ENCODE measurements around the gene DUXB.

DNA sequence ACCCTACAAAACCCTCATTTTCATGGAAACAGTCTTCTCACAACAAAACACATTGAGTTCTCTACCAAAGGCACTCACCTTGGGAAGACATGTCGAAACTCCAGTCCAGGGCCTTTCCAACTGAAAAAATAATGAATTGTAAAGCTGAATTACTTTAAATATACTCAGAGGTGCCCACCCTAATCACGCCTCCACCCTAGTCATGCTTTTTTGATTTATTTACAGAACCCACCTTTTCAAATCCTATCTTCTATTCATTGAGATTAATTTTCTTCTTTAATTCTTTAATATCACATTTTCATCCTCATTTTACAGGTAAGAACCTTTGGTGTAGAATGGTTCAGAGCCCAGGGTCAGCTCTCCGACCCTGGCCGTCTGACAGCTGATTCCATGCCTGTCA is 24.4 kb downstream of the DUXB start, which contains the start of gene CPHXL2:
- TF ChIP-seq, protein P1, sequence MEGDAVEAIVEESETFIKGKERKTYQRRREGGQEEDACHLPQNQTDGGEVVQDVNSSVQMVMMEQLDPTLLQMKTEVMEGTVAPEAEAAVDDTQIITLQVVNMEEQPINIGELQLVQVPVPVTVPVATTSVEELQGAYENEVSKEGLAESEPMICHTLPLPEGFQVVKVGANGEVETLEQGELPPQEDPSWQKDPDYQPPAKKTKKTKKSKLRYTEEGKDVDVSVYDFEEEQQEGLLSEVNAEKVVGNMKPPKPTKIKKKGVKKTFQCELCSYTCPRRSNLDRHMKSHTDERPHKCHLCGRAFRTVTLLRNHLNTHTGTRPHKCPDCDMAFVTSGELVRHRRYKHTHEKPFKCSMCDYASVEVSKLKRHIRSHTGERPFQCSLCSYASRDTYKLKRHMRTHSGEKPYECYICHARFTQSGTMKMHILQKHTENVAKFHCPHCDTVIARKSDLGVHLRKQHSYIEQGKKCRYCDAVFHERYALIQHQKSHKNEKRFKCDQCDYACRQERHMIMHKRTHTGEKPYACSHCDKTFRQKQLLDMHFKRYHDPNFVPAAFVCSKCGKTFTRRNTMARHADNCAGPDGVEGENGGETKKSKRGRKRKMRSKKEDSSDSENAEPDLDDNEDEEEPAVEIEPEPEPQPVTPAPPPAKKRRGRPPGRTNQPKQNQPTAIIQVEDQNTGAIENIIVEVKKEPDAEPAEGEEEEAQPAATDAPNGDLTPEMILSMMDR (optimal IDR thresholded peaks at IDR 0.05 in 1 of 3, IDR thresholded peaks at IDR 0.05 in 1 of 3, conservative IDR thresholded peaks at IDR 0.05 in 1 of 3; ENCODE audit: extremely low read depth in 1 of 3, insufficient read depth in 2 of 3, low read length in 3 of 3) = no peak
- no peak for TF ChIP-seq EZH2 (IDR thresholded peaks at IDR 0.05; ENCODE audit: low read length)
